ENCODE data around the gene USP31.

USP31 gene

GRCh38 chr16:23147666-23148065 is 1.6 kb downstream of the USP31 start:
- TF ChIP-seq EP300 (IDR thresholded peaks at IDR 0.05; ENCODE audit: borderline replicate concordance) (no peak), TCF12 (IDR thresholded peaks at IDR 0.05; ENCODE audit: low read depth) (no peak), FOXM1 (IDR thresholded peaks at IDR 0.05; ENCODE audit: borderline replicate concordance, low read depth) (no peak), YY1 (IDR thresholded peaks at IDR 0.05; ENCODE audit: low read depth) (no peak), TAF1 (IDR thresholded peaks at IDR 0.05; ENCODE audit: low read depth) (no peak), ZBTB7A (IDR thresholded peaks at IDR 0.05; ENCODE audit: low read depth) (no peak), EGR1 (IDR thresholded peaks at IDR 0.05) (no peak), MAX (IDR thresholded peaks at IDR 0.05) (no peak), CEBPB (IDR thresholded peaks at IDR 0.05) (no peak), TEAD4 (IDR thresholded peaks at IDR 0.05) (no peak), RAD21 (IDR thresholded peaks at IDR 0.05; ENCODE audit: low read depth) (no peak), NFIC (IDR thresholded peaks at IDR 0.05) (no peak), USF1 (IDR thresholded peaks at IDR 0.05) (no peak), CREB1 (IDR thresholded peaks at IDR 0.05; ENCODE audit: low read depth) (no peak)
- TF ChIP-seq, protein P1, sequence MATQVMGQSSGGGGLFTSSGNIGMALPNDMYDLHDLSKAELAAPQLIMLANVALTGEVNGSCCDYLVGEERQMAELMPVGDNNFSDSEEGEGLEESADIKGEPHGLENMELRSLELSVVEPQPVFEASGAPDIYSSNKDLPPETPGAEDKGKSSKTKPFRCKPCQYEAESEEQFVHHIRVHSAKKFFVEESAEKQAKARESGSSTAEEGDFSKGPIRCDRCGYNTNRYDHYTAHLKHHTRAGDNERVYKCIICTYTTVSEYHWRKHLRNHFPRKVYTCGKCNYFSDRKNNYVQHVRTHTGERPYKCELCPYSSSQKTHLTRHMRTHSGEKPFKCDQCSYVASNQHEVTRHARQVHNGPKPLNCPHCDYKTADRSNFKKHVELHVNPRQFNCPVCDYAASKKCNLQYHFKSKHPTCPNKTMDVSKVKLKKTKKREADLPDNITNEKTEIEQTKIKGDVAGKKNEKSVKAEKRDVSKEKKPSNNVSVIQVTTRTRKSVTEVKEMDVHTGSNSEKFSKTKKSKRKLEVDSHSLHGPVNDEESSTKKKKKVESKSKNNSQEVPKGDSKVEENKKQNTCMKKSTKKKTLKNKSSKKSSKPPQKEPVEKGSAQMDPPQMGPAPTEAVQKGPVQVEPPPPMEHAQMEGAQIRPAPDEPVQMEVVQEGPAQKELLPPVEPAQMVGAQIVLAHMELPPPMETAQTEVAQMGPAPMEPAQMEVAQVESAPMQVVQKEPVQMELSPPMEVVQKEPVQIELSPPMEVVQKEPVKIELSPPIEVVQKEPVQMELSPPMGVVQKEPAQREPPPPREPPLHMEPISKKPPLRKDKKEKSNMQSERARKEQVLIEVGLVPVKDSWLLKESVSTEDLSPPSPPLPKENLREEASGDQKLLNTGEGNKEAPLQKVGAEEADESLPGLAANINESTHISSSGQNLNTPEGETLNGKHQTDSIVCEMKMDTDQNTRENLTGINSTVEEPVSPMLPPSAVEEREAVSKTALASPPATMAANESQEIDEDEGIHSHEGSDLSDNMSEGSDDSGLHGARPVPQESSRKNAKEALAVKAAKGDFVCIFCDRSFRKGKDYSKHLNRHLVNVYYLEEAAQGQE (IDR thresholded peaks at IDR 0.05; ENCODE audit: low read depth): no peak

- TF ChIP-seq TAF1 (IDR thresholded peaks at IDR 0.05; ENCODE audit: low read depth) (no peak), FOXM1 (IDR thresholded peaks at IDR 0.05; ENCODE audit: borderline replicate concordance, low read depth) (no peak), MAX (IDR thresholded peaks at IDR 0.05) (no peak), EGR1 (IDR thresholded peaks at IDR 0.05) (no peak), TCF12 (IDR thresholded peaks at IDR 0.05; ENCODE audit: low read depth) (no peak), ZBTB7A (IDR thresholded peaks at IDR 0.05; ENCODE audit: low read depth) (no peak), TEAD4 (IDR thresholded peaks at IDR 0.05) (no peak), NFIC (IDR thresholded peaks at IDR 0.05) (no peak), CREB1 (IDR thresholded peaks at IDR 0.05; ENCODE audit: low read depth) (no peak), RAD21 (IDR thresholded peaks at IDR 0.05; ENCODE audit: low read depth) (no peak), YY1 (IDR thresholded peaks at IDR 0.05; ENCODE audit: low read depth) (no peak), EP300 (IDR thresholded peaks at IDR 0.05; ENCODE audit: borderline replicate concordance) (no peak)
- TF ChIP-seq, protein P1 (IDR thresholded peaks at IDR 0.05; ENCODE audit: low read depth): no peak
Observed at GRCh38 chr16:23146877-23147601, 2.2 kb downstream of the USP31 start.

GRCh38 chr16:23145608-23146007 is 3.6 kb downstream of the USP31 start:
- TF ChIP-seq ZBTB7A (IDR thresholded peaks at IDR 0.05; ENCODE audit: low read depth): no peak
- TF ChIP-seq FOXM1 (IDR thresholded peaks at IDR 0.05; ENCODE audit: borderline replicate concordance, low read depth): no peak
- TF ChIP-seq EGR1 (IDR thresholded peaks at IDR 0.05): no peak
- TF ChIP-seq TCF12 (IDR thresholded peaks at IDR 0.05; ENCODE audit: low read depth): no peak
- no peak for TF ChIP-seq YY1 (IDR thresholded peaks at IDR 0.05; ENCODE audit: low read depth)
- no peak for TF ChIP-seq EP300 (IDR thresholded peaks at IDR 0.05; ENCODE audit: borderline replicate concordance)
- no peak for TF ChIP-seq NFIC (IDR thresholded peaks at IDR 0.05)
- no peak for TF ChIP-seq MAX (IDR thresholded peaks at IDR 0.05)
- TF ChIP-seq, protein P1 (IDR thresholded peaks at IDR 0.05; ENCODE audit: low read depth): no peak
- no peak for TF ChIP-seq TEAD4 (IDR thresholded peaks at IDR 0.05)
- TF ChIP-seq TAF1 (IDR thresholded peaks at IDR 0.05; ENCODE audit: low read depth): no peak
- TF ChIP-seq USF1 (IDR thresholded peaks at IDR 0.05): no peak

DNA sequence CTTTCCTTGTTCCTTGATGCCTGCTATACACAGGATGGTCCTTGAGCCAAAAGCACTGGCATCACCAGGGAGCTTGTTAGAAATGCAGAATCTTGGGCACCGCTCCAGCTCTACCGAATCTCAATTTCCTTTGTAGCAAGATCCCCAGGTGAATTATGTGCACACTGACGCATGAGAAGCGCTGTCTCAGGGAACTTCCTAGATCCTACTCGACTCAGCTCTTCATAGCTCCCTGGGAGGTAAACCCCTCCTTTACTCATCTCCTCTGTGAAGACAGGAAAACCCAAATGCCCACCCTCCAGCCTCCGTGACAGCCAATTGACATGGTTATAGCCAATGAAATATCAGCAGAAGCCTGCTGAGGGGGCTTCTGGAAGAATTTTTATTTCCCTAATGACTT is 4.1 kb downstream of the USP31 start:
- TF ChIP-seq ZBTB7A (IDR thresholded peaks at IDR 0.05; ENCODE audit: low read depth) (no peak), EGR1 (IDR thresholded peaks at IDR 0.05) (no peak), USF1 (IDR thresholded peaks at IDR 0.05) (no peak), EP300 (IDR thresholded peaks at IDR 0.05; ENCODE audit: borderline replicate concordance) (no peak), TEAD4 (IDR thresholded peaks at IDR 0.05) (no peak), NFIC (IDR thresholded peaks at IDR 0.05) (no peak), MAX (IDR thresholded peaks at IDR 0.05) (no peak), YY1 (IDR thresholded peaks at IDR 0.05; ENCODE audit: low read depth) (no peak)
